NCI-H128 (cell line): ENCODE data around the gene TMEM254.
"Not testable (repeated sequence)": the region's sequence is repeated elsewhere in the genome, so short reads cannot be mapped to it uniquely, and the experiment has no call there.

Source experiments
- DNase-seq: peaks from one replicate; lab custom pipeline; 2025; ENCODE audit not compliant: unreplicated experiment; lab: John Stamatoyannopoulos, UW

TMEM254 gene

DNA sequence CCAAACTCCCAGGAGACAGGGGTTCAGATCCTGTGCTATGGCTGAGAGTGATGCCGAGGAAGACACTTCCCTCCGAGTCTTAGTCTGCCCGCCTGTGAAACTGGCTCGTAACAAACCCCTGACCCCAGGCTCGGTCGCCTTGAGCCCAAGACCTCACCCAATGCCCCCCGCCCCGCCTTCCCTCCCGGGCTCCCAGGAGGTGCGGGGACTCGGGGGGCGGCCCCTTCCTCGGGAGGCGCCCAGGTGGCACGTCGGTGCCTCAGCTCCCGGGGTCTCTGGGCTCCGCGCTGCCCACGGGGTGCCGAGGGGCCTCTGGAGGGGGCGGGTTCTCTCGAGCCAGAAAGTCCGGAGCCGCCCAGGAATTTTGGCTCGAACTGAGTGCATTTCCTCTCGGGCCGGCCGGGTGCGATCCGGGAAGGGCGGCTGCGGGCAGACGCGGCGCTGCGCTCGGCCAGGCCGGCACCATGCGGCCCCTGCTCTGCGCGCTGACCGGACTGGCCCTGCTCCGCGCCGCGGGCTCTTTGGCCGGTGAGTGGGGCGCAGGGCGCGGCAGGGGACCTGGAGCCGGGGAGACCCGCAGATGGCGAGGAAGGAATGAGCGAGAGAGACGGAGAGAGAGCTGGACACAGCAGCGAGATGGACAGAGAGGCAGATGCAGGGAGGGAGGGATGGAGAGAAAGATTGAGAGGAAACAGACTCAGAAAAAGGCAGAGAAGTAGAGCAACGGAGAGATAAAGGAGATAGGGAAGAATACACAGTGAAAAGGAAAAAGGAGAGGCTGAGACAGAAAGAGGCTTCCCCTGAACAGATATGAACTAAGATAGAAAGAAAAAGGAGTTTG, 54.1 kb downstream of the TMEM254 start, which contains the start of gene PLAC9:
PLAC9 (plus strand) TSS at position 432 of the 841 bp plus-strand sequence; CDS start at position 465, 33 bp downstream.
- no peak for DNase-seq

- no peak for DNase-seq
Observed at GRCh38 chr10:80133206-80133605, 54.7 kb downstream of the TMEM254 start.

- DNase-seq, result not testable (repeated sequence)
Observed at GRCh38 chr10:80133687-80134086, 55.2 kb downstream of the TMEM254 start.

DNA sequence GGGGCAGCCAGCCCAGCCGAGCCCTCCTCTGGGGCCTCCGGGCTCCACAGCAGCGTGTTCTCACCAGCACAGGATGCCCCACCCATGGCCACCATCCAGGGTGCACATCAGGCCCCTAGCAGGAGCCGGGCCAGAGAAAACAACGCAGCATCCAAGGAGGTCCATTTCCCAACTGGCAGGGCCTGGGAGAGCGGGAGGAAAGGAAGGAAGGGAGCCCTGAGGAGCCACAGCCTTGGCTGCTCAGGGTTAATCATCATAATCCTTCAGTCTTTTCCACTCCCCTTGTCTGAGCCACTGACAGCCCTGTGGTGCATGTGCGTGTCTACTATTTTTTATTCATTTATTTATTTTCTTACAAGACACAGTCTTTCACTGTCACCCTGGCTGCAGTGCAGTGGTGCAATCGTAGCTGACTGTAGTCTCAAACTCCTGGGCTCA, 57.7 kb downstream of the TMEM254 start:
- no peak for DNase-seq

DNA sequence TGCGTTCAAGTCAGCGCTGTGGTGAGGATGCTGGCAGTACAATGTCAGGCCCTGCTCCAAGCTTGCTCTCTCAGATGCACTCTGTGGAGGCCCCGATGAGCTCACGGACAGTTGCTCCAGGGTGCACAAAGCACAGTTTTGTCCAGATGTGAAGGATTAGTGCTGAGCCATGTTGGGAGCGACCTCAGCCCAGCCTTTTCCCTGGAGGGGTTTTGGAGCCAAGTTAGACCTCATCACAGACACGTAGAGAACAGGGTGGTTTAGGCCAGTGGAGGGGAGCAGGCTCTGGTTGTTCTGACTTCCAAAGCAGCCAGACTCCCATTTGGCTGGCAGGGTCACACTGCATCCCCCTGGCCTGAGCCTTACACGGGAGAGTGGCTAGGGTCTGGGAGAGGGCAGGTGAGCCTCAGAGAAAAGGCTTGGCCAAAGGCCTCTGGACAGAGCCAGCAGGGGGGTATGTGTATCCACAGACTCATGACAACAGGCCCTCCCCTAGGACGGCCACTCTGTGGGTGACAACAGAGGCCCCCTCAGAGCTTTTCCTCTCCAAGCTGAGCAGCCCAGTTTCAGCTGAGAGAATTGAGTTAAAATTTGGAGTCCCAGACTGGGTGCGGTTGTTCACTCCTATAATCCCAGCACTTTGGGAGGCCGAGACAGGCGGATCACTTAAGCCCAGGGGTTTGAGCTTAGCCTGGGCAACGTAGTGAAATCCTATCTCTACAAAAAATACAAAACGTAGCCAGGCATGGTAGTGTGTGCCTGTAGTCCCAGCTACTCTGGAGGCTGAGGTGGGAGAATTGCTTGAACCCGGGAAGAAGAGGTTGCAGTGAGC, 58.8 kb downstream of the TMEM254 start:
- no peak for DNase-seq

GRCh38 chr10:80137920-80138319, 59.5 kb downstream of the TMEM254 start:
- no peak for DNase-seq

DNA sequence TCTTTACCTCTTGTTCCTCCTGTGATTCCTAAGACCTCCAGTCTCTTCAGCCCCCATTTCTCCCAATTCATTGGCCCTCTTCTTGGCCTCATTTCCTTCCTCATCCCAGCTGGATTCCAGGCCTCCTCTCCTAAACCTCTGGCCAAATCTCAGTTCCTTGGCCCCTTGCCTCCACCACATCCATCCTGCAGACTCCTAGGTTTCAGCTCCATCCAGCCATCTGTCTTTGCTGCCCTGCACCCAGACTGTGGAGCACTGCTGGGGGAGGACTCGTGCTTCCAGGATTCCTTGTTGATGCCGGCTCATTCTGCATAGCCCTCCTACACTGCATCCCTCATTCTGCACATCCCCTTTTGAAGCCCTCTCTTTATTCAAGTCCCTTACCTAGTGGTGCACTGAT, 60.8 kb downstream of the TMEM254 start:
- no peak for DNase-seq

GRCh38 chr10:80140251-80140650, 61.8 kb downstream of the TMEM254 start:
- DNase-seq, result no peak

DNA sequence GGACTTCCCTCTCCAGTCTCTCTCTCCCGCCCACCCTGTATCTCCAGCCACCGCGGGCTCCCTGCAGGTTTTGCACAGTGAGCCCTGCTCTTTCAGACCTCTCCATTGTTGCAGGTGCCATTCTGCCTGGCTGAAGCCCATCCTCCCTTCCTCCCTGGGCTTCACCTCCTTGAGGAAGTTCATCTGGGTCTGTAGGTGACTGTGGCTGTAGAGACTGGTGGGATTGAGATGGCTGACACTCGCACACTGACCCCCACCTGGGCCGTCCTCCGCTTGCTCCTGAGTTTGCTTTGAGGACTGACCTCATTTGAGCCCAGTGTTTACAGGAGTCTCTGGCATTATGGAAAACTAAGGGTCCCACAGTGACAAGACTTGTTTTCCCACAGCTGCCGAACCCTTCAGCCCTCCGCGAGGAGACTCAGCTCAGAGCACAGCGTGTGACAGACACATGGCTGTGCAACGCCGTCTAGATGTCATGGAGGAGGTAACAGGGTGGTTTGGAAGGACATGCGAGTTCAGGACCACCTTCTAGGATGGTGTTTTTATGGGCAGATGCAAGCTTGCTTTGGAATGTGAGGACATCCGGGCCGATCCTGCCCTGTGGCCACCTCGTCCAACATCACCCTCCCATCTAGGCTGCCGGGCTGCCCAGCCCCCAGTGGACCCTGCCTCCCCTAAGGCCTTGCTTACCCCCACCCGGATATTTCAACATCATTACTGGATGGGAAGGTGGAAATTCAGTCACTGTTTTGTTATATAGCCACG, 63.4 kb downstream of the TMEM254 start:
- DNase-seq, result no peak
